ENCODE results near the gene FAM20C.

Gene FAM20C

DNA sequence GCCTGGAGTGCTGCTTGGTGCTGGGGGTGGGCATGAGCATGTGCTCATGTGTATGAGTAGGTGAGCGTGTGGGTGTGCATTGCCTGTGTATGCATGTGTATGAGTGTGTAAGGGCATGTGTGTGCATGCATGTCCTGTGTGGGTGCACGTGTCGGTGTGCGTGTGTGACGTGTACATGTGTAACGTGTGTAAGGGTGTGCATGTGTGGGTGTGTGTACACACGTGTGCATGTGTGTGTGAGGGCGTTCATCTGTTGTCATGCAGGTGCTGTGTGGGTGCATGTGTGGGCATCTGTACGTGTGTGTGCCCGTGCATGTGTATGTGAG lies 30.3 kb downstream of the FAM20C start:
- H3K9ac ChIP-seq: no peak overlapping the region; a peak in 1 of 22 replicates
- H4K20me1 ChIP-seq: peaks cover 46 to 80% (median 75%) of the 10 kb centered on the region in 11 experiments
- no peak for TF ChIP-seq Cebpa-rat (IDR thresholded peaks at IDR 0.05)
- H3K27me3 ChIP-seq: peaks cover 0 to 40% (median 27%) of the 10 kb centered on the region in 11 experiments; a peak in 16 of 22 replicates
- no peak overlapping the region for H3K4me3 ChIP-seq
- H3K27ac ChIP-seq: no peak overlapping the region
- H3K36me3 ChIP-seq: peaks cover 11 to 67% (median 27%) of the 10 kb centered on the region in 11 experiments; a peak in 19 of 22 replicates
- peaks cover 26 to 51% (median 41%) of the 10 kb centered on the region in 10 experiments; a peak in 19 of 20 replicates for H3K4me1 ChIP-seq
- no peaks in the 10 kb centered on the region for H3K9me3 ChIP-seq (replicated peaks in 1 of 11)
- peak overlapping the region in 9 of 11 experiments; percentile 3 to 84 (median 68); a peak in 16 of 22 replicates for H3K4me2 ChIP-seq

DNA sequence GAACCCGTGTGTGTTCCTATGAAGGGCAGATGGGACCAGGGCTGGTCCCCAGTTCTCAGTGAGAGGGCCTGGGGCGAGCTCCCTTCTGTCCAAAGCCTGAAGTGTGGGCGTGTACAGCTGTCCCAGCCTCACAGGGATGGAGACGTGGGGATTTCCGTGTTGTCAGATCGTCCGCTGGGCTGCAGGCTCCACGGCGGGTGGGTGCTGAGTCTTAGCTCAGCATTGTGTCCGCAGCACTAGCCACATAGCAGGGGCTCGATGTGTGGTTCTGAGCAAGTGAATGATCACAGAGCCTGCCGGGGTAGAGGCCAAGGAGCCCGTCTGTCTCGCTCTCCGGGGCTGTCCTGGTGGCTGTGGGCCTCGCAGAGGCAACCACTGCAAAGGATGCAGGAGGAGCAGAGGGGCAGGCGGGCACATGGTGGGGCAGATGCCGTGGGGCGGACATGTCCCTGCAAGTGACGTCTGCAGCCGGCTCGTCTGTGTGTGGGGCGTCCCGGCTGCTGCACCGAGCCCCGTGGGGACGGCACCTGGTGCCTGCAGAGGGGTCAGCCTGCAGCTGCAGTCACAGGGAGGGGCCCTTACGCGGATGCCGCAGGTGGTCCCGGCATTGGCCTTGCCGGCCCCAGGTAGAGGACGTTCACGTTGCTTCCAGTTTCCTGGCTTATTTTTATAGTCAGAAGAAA lies 30.9 kb downstream of the FAM20C start:
- Histone ChIP-seq H3K4me3 (no peak overlapping the region; a peak in 1 of 20 replicates), H3K9me3 (replicated peaks in 1 of 11) (no peaks in the 10 kb centered on the region), H3K9ac (peak overlapping the region in 2 of 11 experiments; percentile 27 to 35; a peak in 1 of 22 replicates), H4K20me1 (peaks cover 51 to 80% (median 75%) of the 10 kb centered on the region in 11 experiments), H3K27me3 (peaks cover 0 to 40% (median 27%) of the 10 kb centered on the region in 11 experiments; a peak in 16 of 22 replicates), H3K4me1 (peaks cover 26 to 54% (median 46%) of the 10 kb centered on the region in 10 experiments; a peak in 19 of 20 replicates), H3K36me3 (peaks cover 6 to 67% (median 27%) of the 10 kb centered on the region in 11 experiments; a peak in 20 of 22 replicates), H3K27ac (no peak overlapping the region), H3K4me2 (peak overlapping the region in 10 of 11 experiments; percentile 2 to 84 (median 63); a peak in 16 of 22 replicates)
- TF ChIP-seq Cebpa-rat (IDR thresholded peaks at IDR 0.05): no peak

DNA sequence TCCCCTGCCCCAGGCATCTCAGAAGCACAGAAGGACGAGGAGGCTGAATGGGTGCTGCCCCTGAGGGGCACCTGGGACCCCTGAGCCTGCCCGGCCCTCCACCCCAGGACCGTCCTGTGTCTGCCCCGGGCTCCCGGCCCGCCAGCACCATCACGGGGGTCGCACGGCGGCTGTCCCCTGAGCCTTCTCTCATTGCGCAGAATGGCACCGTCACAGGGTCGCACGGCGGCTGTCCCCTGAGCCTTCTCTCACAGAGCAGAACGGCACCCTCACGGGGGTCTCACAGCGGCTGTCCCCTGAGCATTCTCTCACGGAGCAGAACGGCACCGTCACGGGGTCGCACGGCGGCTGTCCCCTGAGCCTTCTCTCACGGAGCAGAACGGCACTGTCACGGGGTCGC lies 31.5 kb downstream of the FAM20C start:
- no peak overlapping the region; a peak in 1 of 20 replicates for H3K4me3 ChIP-seq
- no peak overlapping the region for H3K27ac ChIP-seq
- H3K27me3 ChIP-seq: peaks cover 0 to 40% (median 27%) of the 10 kb centered on the region in 11 experiments; a peak in 16 of 22 replicates
- H3K9me3 ChIP-seq (replicated peaks in 1 of 11): no peaks in the 10 kb centered on the region
- peaks cover 52 to 80% (median 73%) of the 10 kb centered on the region in 11 experiments for H4K20me1 ChIP-seq
- TF ChIP-seq Cebpa-rat (IDR thresholded peaks at IDR 0.05): no peak
- H3K4me1 ChIP-seq: peaks cover 26 to 58% (median 50%) of the 10 kb centered on the region in 10 experiments; a peak in 19 of 20 replicates
- H3K9ac ChIP-seq: peak overlapping the region in 1 of 11 experiments; percentile 27; a peak in 1 of 22 replicates
- peak overlapping the region in 8 of 11 experiments; percentile 2 to 84 (median 68); a peak in 13 of 22 replicates for H3K4me2 ChIP-seq
- H3K36me3 ChIP-seq: peaks cover 5 to 67% (median 24%) of the 10 kb centered on the region in 11 experiments; a peak in 19 of 22 replicates

DNA sequence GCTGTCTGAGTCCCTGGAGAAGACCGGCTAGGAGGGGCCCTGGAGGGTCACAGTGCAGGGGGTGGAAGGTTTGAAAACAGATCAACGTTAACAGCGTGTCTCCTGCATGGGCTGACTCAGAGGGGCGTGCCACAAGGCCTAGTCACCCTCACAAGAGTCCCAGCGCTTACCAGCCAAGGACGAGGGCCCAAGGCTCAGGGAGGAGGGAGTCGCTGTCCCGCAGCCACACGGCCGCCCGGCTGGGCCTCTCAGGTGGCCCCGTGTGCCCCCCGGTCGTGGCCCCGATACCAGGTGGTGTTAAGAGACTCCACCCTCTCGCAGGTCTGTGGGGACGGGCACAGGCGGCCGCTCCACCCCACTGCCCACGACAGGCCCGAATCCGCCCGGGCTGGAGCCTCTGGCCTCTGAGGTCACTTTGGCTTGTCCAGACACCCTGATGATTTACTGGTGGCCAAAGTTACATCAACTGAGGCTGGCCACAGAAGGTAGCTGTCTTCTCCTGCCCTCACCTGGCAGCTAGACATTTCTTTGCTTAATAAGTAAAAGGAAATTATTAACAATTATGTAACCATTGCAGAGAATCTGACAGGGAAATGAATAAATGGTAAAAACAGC lies 34.0 kb downstream of the FAM20C start:
- TF ChIP-seq Cebpa-rat (IDR thresholded peaks at IDR 0.05): no peak
- Histone ChIP-seq H3K36me3 (peaks cover 0 to 68% (median 17%) of the 10 kb centered on the region in 11 experiments; a peak in 14 of 22 replicates), H3K27me3 (peaks cover 0 to 29% (median 24%) of the 10 kb centered on the region in 11 experiments; a peak in 16 of 22 replicates), H3K9ac (no peak overlapping the region; a peak in 1 of 22 replicates), H4K20me1 (peaks cover 46 to 84% (median 75%) of the 10 kb centered on the region in 11 experiments), H3K27ac (no peak overlapping the region), H3K9me3 (replicated peaks in 1 of 11) (no peaks in the 10 kb centered on the region), H3K4me3 (no peak overlapping the region), H3K4me2 (0 out of 22 replicates have a peak overlapping the region, but pooled peaks of 1 of the 11 experiments have one; percentile 1), H3K4me1 (peaks cover 25 to 67% (median 57%) of the 10 kb centered on the region in 10 experiments)

DNA sequence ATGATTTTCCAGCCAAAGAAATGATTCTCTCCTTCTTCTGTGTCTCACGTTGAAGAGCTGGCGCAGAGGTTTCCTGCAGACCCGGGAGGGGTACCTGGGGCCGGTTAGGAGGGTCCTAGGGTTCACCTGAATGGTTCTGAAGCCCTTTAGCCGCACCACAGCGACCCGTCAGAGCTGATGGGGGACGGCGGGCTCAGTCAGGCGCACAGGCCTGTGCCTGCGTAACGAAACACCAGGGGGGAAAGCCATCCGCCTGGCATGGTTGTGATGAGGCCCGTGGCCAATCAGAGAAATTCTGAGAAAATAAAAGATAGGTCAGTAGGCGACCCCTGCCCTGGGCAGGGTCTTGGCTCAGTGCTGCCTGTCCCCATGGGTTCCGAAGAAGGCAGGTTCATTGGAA lies 35.6 kb downstream of the FAM20C start:
- Histone ChIP-seq H3K9ac (peak overlapping the region in 3 of 11 experiments; percentile 7 to 58 (median 14); a peak in 2 of 22 replicates), H3K4me3 (no peak overlapping the region), H3K4me2 (peak overlapping the region in 7 of 11 experiments; percentile 7 to 42 (median 18); a peak in 9 of 22 replicates), H3K4me1 (peaks cover 27 to 70% (median 60%) of the 10 kb centered on the region in 10 experiments), H3K36me3 (peaks cover 0 to 75% (median 17%) of the 10 kb centered on the region in 11 experiments; a peak in 14 of 22 replicates), H3K27ac (no peak overlapping the region), H3K9me3 (replicated peaks in 1 of 11) (no peaks in the 10 kb centered on the region), H4K20me1 (peaks cover 50 to 86% (median 78%) of the 10 kb centered on the region in 11 experiments), H3K27me3 (peaks cover 0 to 22% (median 15%) of the 10 kb centered on the region in 11 experiments; a peak in 16 of 22 replicates)
- TF ChIP-seq Cebpa-rat (IDR thresholded peaks at IDR 0.05): no peak

DNA sequence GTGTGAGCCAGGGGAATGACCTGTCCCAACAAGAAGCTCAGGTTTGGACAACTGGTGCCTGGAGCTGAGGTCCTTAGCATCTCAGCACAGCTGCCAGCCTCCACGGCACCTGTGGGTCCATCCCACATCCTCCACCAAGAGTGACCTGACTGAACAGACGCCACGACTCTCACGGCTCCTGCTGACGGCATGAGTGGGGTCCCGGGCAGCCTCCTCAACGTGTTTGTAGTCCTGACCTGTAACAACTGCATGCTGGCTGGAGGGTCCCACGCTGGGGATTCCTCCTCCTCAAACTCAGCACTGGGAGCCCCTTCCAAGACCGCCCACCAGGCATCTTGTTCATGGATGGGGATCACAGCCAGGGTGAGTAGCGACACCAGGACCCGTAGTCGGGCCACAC lies 36.2 kb downstream of the FAM20C start:
- peaks cover 49 to 86% (median 78%) of the 10 kb centered on the region in 11 experiments for H4K20me1 ChIP-seq

DNA sequence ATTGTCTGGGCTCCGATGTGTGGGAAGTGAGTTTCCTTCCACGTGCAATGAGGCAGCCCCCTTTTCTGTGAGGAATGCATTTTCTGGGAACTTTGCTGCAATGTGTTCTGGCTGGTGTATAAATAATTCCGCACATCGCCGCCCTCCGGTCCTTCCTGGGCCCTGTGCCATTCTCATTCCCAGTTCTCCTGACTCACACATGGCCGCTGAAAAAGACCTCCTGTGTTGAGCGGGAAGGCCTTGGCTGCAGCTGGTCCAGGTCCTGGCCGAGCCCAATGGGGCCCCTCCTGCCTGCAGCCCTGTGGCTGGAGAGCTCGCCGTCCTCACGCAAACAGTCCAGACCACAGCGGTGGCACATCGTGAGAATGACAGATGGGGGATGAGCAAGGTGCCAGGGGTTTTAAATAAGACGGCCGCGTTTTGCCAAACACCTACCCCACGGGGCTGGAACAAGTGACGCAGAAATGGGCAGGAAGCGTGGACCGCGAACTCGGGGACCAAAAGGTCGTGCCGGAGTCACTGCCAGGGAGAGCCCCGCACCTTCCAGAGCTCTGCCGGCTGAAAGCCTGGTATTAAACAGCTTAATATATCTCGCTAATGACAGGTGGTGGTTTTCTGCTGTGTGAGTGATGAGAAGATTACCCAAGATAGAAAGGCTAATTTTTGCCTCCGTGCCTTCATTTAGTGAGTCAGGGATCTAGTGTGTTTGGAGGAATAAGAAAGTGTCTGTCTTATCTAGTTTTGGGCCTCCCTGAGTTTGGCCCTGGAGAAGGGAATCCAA lies 37.0 kb downstream of the FAM20C start:
- H3K9me3 ChIP-seq (replicated peaks in 1 of 11): no peaks in the 10 kb centered on the region
- peak overlapping the region in 9 of 11 experiments; percentile 27 to 58 (median 45); a peak in 18 of 22 replicates for H3K4me2 ChIP-seq
- peaks cover 0 to 9% (median 4%) of the 10 kb centered on the region in 11 experiments; a peak in 6 of 22 replicates for H3K27me3 ChIP-seq
- peaks cover 0 to 81% (median 22%) of the 10 kb centered on the region in 11 experiments; a peak in 15 of 22 replicates for H3K36me3 ChIP-seq
- H3K4me1 ChIP-seq: peaks cover 21 to 78% (median 65%) of the 10 kb centered on the region in 10 experiments
- no peak overlapping the region for H3K4me3 ChIP-seq
- H3K9ac ChIP-seq: no peak overlapping the region
- no peak for TF ChIP-seq Cebpa-rat (IDR thresholded peaks at IDR 0.05)
- peaks cover 52 to 88% (median 82%) of the 10 kb centered on the region in 11 experiments; a peak in 21 of 22 replicates for H4K20me1 ChIP-seq
- H3K27ac ChIP-seq: no peak overlapping the region

More for the DNA sequence above, 36.2 kb downstream of the FAM20C start:
- Histone ChIP-seq H3K4me3 (no peak overlapping the region), H3K4me2 (peak overlapping the region in 7 of 11 experiments; percentile 7 to 42 (median 18); a peak in 9 of 22 replicates), H3K9ac (peak overlapping the region in 2 of 11 experiments; percentile 7 to 58; a peak in 2 of 22 replicates), H3K4me1 (peaks cover 21 to 73% (median 60%) of the 10 kb centered on the region in 10 experiments), H3K27ac (no peak overlapping the region), H3K27me3 (peaks cover 0 to 15% (median 8%) of the 10 kb centered on the region in 11 experiments; a peak in 16 of 22 replicates), H3K36me3 (peaks cover 0 to 77% (median 17%) of the 10 kb centered on the region in 11 experiments; a peak in 14 of 22 replicates), H3K9me3 (replicated peaks in 1 of 11) (no peaks in the 10 kb centered on the region)
- TF ChIP-seq Cebpa-rat (IDR thresholded peaks at IDR 0.05): no peak

DNA sequence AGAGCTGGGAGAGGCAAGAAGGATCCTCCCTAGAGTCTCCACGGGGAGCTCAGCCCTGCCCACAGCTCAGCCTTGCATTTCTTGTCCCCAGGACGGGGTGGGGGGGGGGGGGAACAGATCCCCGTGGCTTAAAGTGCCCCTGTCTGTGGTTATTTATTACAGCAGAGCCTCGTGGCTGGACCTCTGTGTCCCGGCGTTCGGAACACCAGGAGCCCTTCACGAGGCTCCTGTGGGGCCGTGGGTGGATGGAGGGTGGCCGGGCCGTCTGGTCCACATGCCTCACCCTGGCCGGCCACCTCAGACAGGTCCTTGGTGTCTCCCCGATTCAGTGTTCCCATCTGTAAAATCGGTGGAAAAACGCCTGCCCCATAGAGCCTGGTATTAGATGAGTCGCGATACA lies 37.9 kb downstream of the FAM20C start:
- Histone ChIP-seq H3K9ac (no peak overlapping the region), H4K20me1 (peaks cover 53 to 97% (median 91%) of the 10 kb centered on the region in 11 experiments; a peak in 21 of 22 replicates), H3K9me3 (replicated peaks in 1 of 11) (peaks cover 0 to 2% (median 0%) of the 10 kb centered on the region in 11 experiments; a peak in 2 of 22 replicates), H3K4me3 (no peak overlapping the region), H3K4me1 (peaks cover 21 to 78% (median 66%) of the 10 kb centered on the region in 10 experiments), H3K27me3 (peaks cover 0 to 9% (median 4%) of the 10 kb centered on the region in 11 experiments; a peak in 6 of 22 replicates), H3K4me2 (peak overlapping the region in 7 of 11 experiments; percentile 28 to 83 (median 58); a peak in 10 of 22 replicates), H3K36me3 (peaks cover 0 to 90% (median 26%) of the 10 kb centered on the region in 11 experiments; a peak in 17 of 22 replicates), H3K27ac (no peak overlapping the region)
- TF ChIP-seq Cebpa-rat (IDR thresholded peaks at IDR 0.05): no peak
